HG03060 (cell line): Measurements from ENCODE around the gene POLA1.
A peak's percentile ranks its signal among the peaks of the same experiment; 100 is the strongest.
"Not testable (repeated sequence)": the region's sequence is repeated elsewhere in the genome, so short reads cannot be mapped to it uniquely, and the experiment has no call there.

Experiments
- ATAC-seq: cut with Tn5 transposase; IDR thresholded peaks from one replicate; pipeline ENCODE4 v1.9.1; 2021; ENCODE audit warnings: low read depth, moderate number of reproducible peaks; ENCODE audit not compliant: unreplicated experiment

POLA1 gene

GRCh38 chrX:24693453-24694202, at the start of gene POLA1:
POLA1 (plus strand) TSS chrX:24693918; CDS start chrX:24693962, 44 bp downstream.
- ATAC-seq, result peak; percentile 83

GRCh38 chrX:24646006-24646405, 47.7 kb upstream of the POLA1 start:
- no peak for ATAC-seq

GRCh38 chrX:24646745-24647182, 47.0 kb upstream of the POLA1 start:
- ATAC-seq, result no peak

- ATAC-seq, result no peak
Measured at GRCh38 chrX:24647257-24648058, 46.3 kb upstream of the POLA1 start, which contains the start of gene PCYT1B. PCYT1B (minus strand) TSS chrX:24647347; CDS start chrX:24647105, 242 bp downstream.

- ATAC-seq, result no peak
Measured at GRCh38 chrX:24648495-24648894, 45.2 kb upstream of the POLA1 start.

- no peak for ATAC-seq
Measured at GRCh38 chrX:24651783-24652182, 41.9 kb upstream of the POLA1 start.

- not testable (repeated sequence) for ATAC-seq
Measured at GRCh38 chrX:24655679-24656078, 38.0 kb upstream of the POLA1 start.

- no peak for ATAC-seq
Measured at GRCh38 chrX:24657671-24658386, 35.9 kb upstream of the POLA1 start.

GRCh38 chrX:24658421-24658820, 35.3 kb upstream of the POLA1 start:
- ATAC-seq, result no peak

GRCh38 chrX:24659106-24659505, 34.6 kb upstream of the POLA1 start:
- ATAC-seq, result no peak

GRCh38 chrX:24659646-24660045, 34.1 kb upstream of the POLA1 start:
- ATAC-seq, result no peak

GRCh38 chrX:24661292-24661691, 32.4 kb upstream of the POLA1 start:
- no peak for ATAC-seq

- ATAC-seq, result no peak
Measured at GRCh38 chrX:24662352-24662751, 31.4 kb upstream of the POLA1 start.

GRCh38 chrX:24668111-24668510, 25.6 kb upstream of the POLA1 start:
- no peak for ATAC-seq

GRCh38 chrX:24672701-24673190, 21.0 kb upstream of the POLA1 start:
- no peak for ATAC-seq

- no peak for ATAC-seq
Measured at GRCh38 chrX:24673424-24673823, 20.3 kb upstream of the POLA1 start.

- no peak for ATAC-seq
Measured at GRCh38 chrX:24676403-24677024, 17.2 kb upstream of the POLA1 start.

GRCh38 chrX:24682739-24683432, 10.8 kb upstream of the POLA1 start:
- ATAC-seq, result no peak

GRCh38 chrX:24684048-24684447, 9.7 kb upstream of the POLA1 start:
- ATAC-seq, result no peak

- no peak for ATAC-seq
Measured at GRCh38 chrX:24692305-24692704, 1.4 kb upstream of the POLA1 start.
